Vagina (tissue), 2 donors: ENCODE measurements around the gene TMEM170A. TPM values are rescaled to one million over a fixed set of nuclear protein-coding genes. Genes with fewer than 3 reads are reported as not detected.
"Not testable (repeated sequence)": the region's sequence is repeated elsewhere in the genome, so short reads cannot be mapped to it uniquely, and the experiment has no call there.

Source experiments
- DNase-seq, 2 donors: peaks; one replicate each; pipeline ENCODE4 v3.0.0-alpha.2; 2017; ENCODE audit errors: extremely low spot score in 2 of 2
- H3K27ac ChIP-seq: fragments of 200-600 bp; sonication (generic); one replicate; pipeline ENCODE4 v1.5.1; 2019
- H3K27me3 ChIP-seq: fragments of 200-600 bp; sonication (generic); one replicate; pipeline ENCODE4 v1.5.1; 2019
- H3K36me3 ChIP-seq, 2 donors: fragments of 200-600 bp; sonication (generic); one replicate each; pipeline ENCODE4 v1.5.1; 2017 to 2019
- H3K4me1 ChIP-seq: fragments of 200-600 bp; sonication (generic); one replicate; pipeline ENCODE4 v1.5.1; 2019
- H3K4me3 ChIP-seq, 2 donors: fragments of 200-600 bp; sonication (generic); 1 replicate in 1 of 2; 2 replicates in 1 of 2; pipeline ENCODE4 v1.5.1; 2016 to 2019
- H3K9me3 ChIP-seq: fragments of 200-600 bp; sonication (generic); one replicate; pipeline ENCODE4 v1.5.1; 2019
- CTCF ChIP-seq, 3 experiments: fragments of 450-650 bp in 2 of 3; fragments of 200-600 bp in 1 of 3; sonication (generic) in 1 of 3; IDR thresholded peaks; one replicate each; pipeline ENCODE4 v1.5.1; 2017 to 2019; ENCODE audit warnings: antibody characterized with exemption in 3 of 3, mild to moderate bottlenecking in 2 of 3, moderate library complexity in 2 of 3
- POLR2A ChIP-seq, 2 donors: fragments of 450-650 bp; IDR thresholded peaks; one replicate each; pipeline ENCODE4 v1.6.1; 2017; ENCODE audit warnings: antibody characterized with exemption in 2 of 2, mild to moderate bottlenecking in 2 of 2, moderate library complexity in 2 of 2
- POLR2AphosphoS5 ChIP-seq, 2 donors: sonication (generic); formaldehyde crosslinking; IDR thresholded peaks; one replicate each; pipeline ENCODE4 v1.9.0; 2017; ENCODE audit warnings: antibody characterized with exemption in 2 of 2, mild to moderate bottlenecking in 2 of 2, low read depth in 1 of 2; ENCODE audit not compliant: insufficient read depth in 1 of 2
- intact Hi-C: fragments of 100-400 bp; cut with DNase I; formaldehyde crosslinking; loops from one replicate; pipeline ENCODE4 v1.15.1; 2023
- total RNA-seq: library from RNA; depleted of rRNA; stranded (reverse); fragments of >200 nt; gene quantifications from one replicate; pipeline ENCODE4 v1.2.3, GENCODE V29; 2016

TMEM170A gene
- total RNA-seq, 1 donor from 2014 or later, result 21.9 TPM

DNA sequence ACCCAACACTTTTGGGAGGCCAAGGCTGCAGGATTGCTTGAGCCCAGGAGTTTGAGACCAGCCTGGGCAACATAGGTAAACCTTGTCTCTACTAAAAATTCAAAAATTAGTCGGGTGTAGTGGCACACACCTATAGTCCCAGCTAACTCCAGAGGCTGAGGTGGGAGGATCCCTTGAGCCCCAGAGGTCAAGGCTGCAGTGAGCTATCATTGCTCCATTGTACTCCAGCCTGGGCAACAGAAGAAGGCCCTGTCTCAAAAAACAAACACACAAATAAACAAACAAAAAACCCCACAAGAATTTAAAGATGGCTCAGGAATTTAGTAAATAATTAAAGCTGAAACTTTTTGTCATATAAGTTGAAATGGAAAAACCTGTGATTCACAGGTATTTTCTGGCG lies 2.3 kb upstream of the TMEM170A start:
- Histone ChIP-seq H3K27me3 (no peaks in the 10 kb centered on the region), H3K36me3 (no peaks in the 10 kb centered on the region), H3K9me3 (no peaks in the 10 kb centered on the region), H3K27ac (no peak overlapping the region), H3K4me1 (peaks cover 13% of the 10 kb centered on the region), H3K4me3 (no peak overlapping the region)
- intact Hi-C loops, result loop anchor here (10.0 kb wide), 2 partner anchors 48 to 158 kb away; partner anchors contain the start of gene ADAT1
- no peak for DNase-seq
- TF ChIP-seq POLR2AphosphoS5 (IDR thresholded peaks at IDR 0.05; ENCODE audit: insufficient read depth in 1 of 2, low read depth in 1 of 2) (no peak), CTCF (IDR thresholded peaks at IDR 0.05) (no peak), POLR2A (IDR thresholded peaks at IDR 0.05) (no peak)

DNA sequence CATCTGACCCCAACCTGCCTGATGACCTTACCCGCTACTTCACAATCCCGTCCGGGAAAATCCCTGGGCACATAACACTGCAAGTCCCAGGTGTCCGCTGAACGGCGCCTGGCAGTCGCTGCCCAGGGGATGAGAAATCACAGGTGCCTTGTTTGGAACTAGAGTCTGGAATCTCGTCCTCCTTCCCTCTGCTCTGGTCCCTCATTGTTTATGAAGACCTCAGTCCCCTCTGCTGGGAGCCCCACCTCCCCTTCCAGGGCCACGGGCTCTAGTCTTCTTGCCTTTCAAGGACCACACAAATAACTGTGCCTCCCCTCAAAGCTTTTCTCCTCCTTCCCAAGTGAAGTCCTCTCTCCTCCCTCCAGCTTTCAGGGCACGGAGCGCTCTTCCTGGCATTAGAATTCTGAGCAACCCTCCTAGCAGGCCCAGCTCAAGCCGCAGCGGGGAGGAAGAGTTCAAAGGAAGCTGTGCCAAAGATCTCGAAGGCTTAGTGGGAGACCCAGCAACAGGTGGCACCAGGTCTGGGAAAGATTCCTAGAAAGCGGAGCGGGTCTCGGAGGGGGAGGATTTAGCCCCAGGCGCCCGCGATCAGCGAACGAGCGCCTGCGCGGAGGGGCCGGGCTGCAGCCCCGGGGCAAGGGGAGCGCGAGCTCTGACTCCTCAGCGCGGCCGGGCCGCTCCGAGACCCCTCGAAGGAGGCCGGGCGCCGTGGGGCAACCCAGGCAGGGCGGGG lies 934 bp downstream of the TMEM170A start:
- Histone ChIP-seq H3K4me3 (peak overlapping the region; percentile 94 to 96), H3K4me1 (peaks cover 34% of the 10 kb centered on the region), H3K27ac (peak overlapping the region; percentile 96)
- H3K36me3 ChIP-seq, H3K27me3 ChIP-seq, DNase-seq, H3K9me3 ChIP-seq: not testable (repeated sequence)
- intact Hi-C loops, result loop anchor here (10.0 kb wide), 2 partner anchors 51 to 161 kb away; partner anchors contain the start of gene ADAT1

DNA sequence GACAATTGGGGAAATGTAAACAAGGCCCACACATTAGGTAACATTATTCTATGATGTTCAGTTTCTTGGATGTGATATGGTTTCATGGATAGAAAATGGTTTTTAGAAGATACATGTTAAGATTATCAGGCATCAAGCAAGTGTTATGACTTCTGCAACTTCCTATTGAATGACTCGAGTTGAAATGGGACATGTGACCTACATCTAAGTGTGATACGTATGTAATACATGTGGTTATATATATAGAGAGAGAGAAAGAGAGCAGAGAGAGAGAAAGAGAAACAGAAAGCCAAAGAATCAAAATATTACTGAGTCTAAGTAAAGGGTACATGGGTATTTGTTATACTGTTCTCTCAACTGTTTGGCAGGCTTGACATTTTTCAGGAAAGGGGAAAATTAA lies 1.7 kb downstream of the TMEM170A start:
- intact Hi-C loops, result loop anchor here (10.0 kb wide), 2 partner anchors 52 to 162 kb away; partner anchors contain the start of gene ADAT1
- H3K4me3 ChIP-seq, result peak overlapping the region in 1 of 2 donors; percentile 94

GRCh38 chr16:75461575-75461974 lies 2.9 kb downstream of the TMEM170A start:
- H3K27ac ChIP-seq, result no peak overlapping the region
- no peaks in the 10 kb centered on the region for H3K36me3 ChIP-seq
- H3K4me3 ChIP-seq, result no peak overlapping the region
- TF ChIP-seq CTCF (IDR thresholded peaks at IDR 0.05) (no peak), POLR2A (IDR thresholded peaks at IDR 0.05) (no peak), POLR2AphosphoS5 (IDR thresholded peaks at IDR 0.05; ENCODE audit: insufficient read depth in 1 of 2, low read depth in 1 of 2) (no peak)
- no peaks in the 10 kb centered on the region for H3K27me3 ChIP-seq
- peaks cover 38% of the 10 kb centered on the region for H3K4me1 ChIP-seq
- intact Hi-C loops, result loop anchor here (10.0 kb wide), 2 partner anchors 53 to 163 kb away; partner anchors contain the start of gene ADAT1
- no peaks in the 10 kb centered on the region for H3K9me3 ChIP-seq
- no peak for DNase-seq

More for the DNA sequence above, 1.7 kb downstream of the TMEM170A start:
- no peak for DNase-seq
- Histone ChIP-seq H3K36me3 (no peaks in the 10 kb centered on the region), H3K9me3 (no peaks in the 10 kb centered on the region), H3K27me3 (no peaks in the 10 kb centered on the region), H3K4me1 (peaks cover 36% of the 10 kb centered on the region), H3K27ac (no peak overlapping the region)
- TF ChIP-seq POLR2AphosphoS5 (IDR thresholded peaks at IDR 0.05; ENCODE audit: insufficient read depth in 1 of 2, low read depth in 1 of 2) (no peak), CTCF (IDR thresholded peaks at IDR 0.05) (no peak), POLR2A (IDR thresholded peaks at IDR 0.05) (no peak)

- DNase-seq, result no peak
- Histone ChIP-seq H3K4me3 (no peak overlapping the region), H3K36me3 (no peaks in the 10 kb centered on the region), H3K9me3 (no peaks in the 10 kb centered on the region), H3K27ac (no peak overlapping the region), H3K4me1 (peaks cover 38% of the 10 kb centered on the region), H3K27me3 (no peaks in the 10 kb centered on the region)
- TF ChIP-seq POLR2A (IDR thresholded peaks at IDR 0.05) (no peak), POLR2AphosphoS5 (IDR thresholded peaks at IDR 0.05; ENCODE audit: insufficient read depth in 1 of 2, low read depth in 1 of 2) (no peak), CTCF (IDR thresholded peaks at IDR 0.05) (no peak)
- intact Hi-C loops, result loop anchor here (10.0 kb wide), 2 partner anchors 54 to 164 kb away; partner anchors contain the start of gene ADAT1
These were observed 4.0 kb downstream of the TMEM170A start for GRCh38 chr16:75460446-75460845.
